NCI-H2107 treated with DMSO at 0.1 percent for 48 hours (cell line): Measurements from ENCODE around the gene PMM2.

Experiments used
- DNase-seq: peaks from one replicate; lab custom pipeline; 2025; ENCODE audit not compliant: unreplicated experiment; lab: John Stamatoyannopoulos, UW

Gene PMM2

DNA sequence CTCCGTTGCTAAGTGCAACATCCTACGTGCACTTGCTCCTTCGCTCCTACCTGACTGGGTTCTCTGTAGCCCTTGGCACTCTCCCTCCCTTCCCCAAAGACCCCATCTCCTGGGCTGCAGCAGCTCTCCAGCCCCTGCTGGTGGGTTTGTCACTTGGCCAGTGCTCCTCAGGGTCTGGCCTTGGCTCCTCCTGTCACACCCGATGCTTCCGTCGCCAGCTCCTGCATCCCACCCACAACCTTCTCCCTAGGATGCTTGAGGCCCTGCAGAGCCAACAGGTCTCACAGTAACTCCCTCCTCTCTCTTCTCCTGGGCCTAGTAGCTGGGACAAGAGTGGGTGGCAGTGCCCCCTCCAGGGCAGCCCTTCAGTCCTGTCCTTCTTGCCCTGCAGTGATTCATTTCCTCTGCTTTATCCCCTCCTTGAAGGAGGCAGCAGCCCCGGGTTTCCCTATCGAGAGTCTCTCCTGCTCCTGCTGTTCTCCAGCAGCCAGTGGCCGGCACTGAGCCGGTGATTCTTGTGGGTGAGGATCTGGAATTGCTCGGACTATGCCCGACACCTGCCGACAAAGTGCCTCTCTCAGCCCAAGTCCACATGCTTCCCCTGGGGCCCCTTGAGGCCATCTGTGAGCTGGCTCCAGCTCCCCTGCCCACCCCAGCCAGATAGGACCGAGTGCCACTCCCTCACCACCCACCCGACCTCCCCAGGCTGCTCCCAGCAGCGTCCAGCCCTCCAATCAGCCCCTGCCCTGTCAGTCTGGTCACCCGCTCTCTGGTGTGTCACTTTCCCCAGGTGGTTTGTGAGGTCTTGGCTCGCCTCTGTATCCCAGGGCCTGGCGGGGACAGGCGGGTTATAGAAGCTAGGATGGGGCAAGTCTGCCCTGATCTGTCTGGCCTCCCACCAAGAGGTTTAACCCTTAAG is 88.3 kb downstream of the PMM2 start:
- peak; percentile 14 for DNase-seq

- DNase-seq = no peak
Observed at GRCh38 chr16:8886593-8887430, 89.2 kb downstream of the PMM2 start.

DNA sequence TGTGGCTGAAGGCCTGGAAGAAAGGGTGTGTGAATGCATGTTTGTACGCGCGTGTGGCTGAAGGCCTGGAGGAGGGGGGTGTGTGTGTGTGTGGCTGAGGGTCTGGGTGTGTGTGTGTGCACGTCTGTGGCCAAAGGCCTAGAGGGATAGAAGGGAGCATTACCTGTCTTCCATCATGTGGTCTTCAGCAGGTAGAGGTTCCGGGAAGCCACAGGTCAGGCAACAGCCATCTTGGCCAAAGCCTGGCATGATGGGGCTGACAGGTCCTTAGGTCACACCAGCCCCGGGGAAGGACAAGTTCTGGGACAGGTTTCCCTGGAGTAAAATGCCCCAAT is 89.8 kb downstream of the PMM2 start:
- DNase-seq = no peak

DNA sequence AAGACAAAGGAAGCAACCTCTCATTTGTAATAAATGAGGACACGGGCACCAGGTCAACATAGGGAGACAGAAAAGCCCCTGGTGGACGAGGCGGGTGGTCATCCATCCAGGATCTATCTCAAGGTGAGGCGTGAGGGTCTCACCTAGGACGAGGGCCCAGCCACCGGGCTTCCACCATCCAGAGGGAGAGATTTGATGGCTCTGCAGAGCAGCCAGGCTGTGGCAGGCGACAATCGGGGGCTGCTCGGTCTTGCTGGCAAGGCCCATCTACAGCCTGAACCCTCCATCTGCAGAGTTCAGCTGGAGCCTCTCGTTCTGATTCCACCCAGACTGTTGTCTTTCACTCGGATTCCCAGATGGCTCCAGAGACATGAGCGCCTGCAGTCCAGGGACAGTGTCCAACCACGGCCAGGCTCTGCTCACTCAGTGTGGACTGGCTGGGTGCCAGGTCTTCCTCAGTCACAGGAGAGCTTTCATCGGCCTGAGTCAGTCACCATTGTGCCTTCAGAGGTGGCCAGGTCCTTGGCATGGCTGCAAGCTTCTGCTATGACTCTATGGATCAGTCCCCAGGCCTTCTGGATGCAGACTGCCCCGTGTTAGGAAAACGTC is 90.4 kb downstream of the PMM2 start:
- no peak for DNase-seq

GRCh38 chr16:8888951-8889892 is 91.6 kb downstream of the PMM2 start:
- DNase-seq = no peak

DNA sequence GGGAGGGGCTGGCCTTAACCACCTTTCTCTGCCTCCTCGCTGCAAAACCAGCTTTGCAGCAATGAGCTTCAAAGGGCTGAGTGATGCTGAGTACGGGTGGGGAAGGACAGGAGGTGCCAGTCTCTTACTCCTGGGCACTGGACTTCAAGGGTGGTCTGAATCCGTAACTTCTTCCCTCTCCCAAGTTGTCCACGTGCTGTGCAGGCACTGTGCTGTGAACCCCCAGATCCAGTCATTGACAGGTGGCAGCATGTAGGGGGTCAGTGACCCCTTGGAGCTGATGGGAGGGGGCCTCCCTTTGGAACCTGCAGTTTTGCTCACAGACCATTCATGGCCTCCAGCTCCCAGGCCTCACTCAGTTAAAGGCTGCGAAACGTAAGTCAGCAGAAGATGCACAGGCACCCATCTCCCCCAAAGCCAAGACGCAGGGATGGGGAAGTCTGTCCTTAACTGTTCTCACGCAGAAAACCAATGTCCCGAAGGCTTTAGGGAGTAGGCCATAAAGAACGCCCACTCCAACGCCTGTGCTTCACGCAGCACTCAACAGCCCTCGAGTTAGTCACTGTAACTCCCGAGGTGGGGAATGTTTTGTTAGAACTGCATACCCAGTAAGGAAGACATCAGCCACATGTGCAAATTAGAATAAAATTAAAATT is 92.4 kb downstream of the PMM2 start:
- no peak for DNase-seq

- DNase-seq = no peak
Observed at GRCh38 chr16:8890549-8890921, 92.9 kb downstream of the PMM2 start.

DNA sequence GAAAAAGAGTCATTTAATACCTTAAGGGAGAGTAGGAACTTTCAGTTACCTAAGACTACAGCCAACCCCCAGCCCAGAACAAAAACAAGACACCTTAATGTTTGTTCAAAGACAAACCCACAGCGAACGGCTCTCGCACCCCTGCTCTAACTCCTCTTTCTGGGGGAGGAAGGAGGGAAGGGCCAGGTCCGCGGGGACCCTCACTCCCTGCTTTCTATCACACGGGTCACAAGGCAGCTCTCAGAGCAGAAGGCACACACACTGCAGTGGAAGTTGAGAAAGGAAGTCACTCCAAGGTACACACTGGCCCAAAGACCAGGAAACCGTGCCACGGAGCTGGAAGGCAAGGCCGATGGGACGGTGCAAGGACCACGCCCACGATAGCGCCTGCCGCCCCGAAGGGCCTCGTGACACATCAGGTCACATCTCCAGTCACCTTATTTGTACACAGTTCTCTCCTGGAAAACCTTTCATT is 94.5 kb downstream of the PMM2 start:
- DNase-seq = no peak

- no peak for DNase-seq
Observed at GRCh38 chr16:8893426-8893825, 95.8 kb downstream of the PMM2 start.

GRCh38 chr16:8893976-8894690 is 96.5 kb downstream of the PMM2 start:
- DNase-seq = no peak

GRCh38 chr16:8894736-8895334 is 97.2 kb downstream of the PMM2 start:
- no peak for DNase-seq

- no peak for DNase-seq
Observed at GRCh38 chr16:8898660-8899318, 101.2 kb downstream of the PMM2 start.
